Sigmoid colon (tissue), 4 donors: ENCODE results near the gene MANSC4.

Source experiments
- CTCF ChIP-seq, 4 experiments: fragments of 450-650 bp in 3 of 4; fragments of 200-600 bp in 1 of 4; IDR thresholded peaks; one replicate each; pipeline ENCODE4 v1.5.1; 2016 to 2019; ENCODE audit warnings: antibody characterized with exemption in 4 of 4, mild to moderate bottlenecking in 3 of 4, moderate library complexity in 2 of 4
- EP300 ChIP-seq, 4 donors: sonication (generic); formaldehyde crosslinking; IDR thresholded peaks; one replicate each; pipeline ENCODE4 v1.6.1; 2017; ENCODE audit warnings: antibody characterized with exemption in 4 of 4
- POLR2A ChIP-seq, 2 donors: fragments of 450-650 bp; IDR thresholded peaks; one replicate each; pipeline ENCODE4 v1.6.1; 2016; ENCODE audit warnings: antibody characterized with exemption in 2 of 2, mild to moderate bottlenecking in 2 of 2, moderate library complexity in 2 of 2
- POLR2AphosphoS5 ChIP-seq, 4 donors: sonication (generic); formaldehyde crosslinking; IDR thresholded peaks; one replicate each; pipeline ENCODE4 v1.6.1; 2017; ENCODE audit warnings: antibody characterized with exemption in 4 of 4

- no peak for TF ChIP-seq CTCF (IDR thresholded peaks at IDR 0.05)
- no peak for TF ChIP-seq POLR2A (IDR thresholded peaks at IDR 0.05)
- no peak for TF ChIP-seq EP300 (IDR thresholded peaks at IDR 0.05)
- no peak for TF ChIP-seq POLR2AphosphoS5 (IDR thresholded peaks at IDR 0.05)
These were observed 22.5 kb upstream of the MANSC4 start for GRCh38 chr12:27802511-27802910.
